ENCODE results near the gene TMEM175.
"Not testable (repeated sequence)": the region's sequence is repeated elsewhere in the genome, so short reads cannot be mapped to it uniquely, and the experiment has no call there.

The TMEM175 gene

GRCh38 chr4:918591-918990, 13.7 kb upstream of the TMEM175 start:
- DNase-seq = not testable (repeated sequence)

GRCh38 chr4:919004-919680, 13.1 kb upstream of the TMEM175 start:
- not testable (repeated sequence) for DNase-seq

- no peak for DNase-seq
These were observed 10.4 kb upstream of the TMEM175 start for GRCh38 chr4:921830-922331.

GRCh38 chr4:924107-925096, 7.9 kb upstream of the TMEM175 start:
- no peak for DNase-seq

- no peak for DNase-seq
These were observed 7.1 kb upstream of the TMEM175 start for GRCh38 chr4:925171-925570.

- DNase-seq = no peak
These were observed 6.3 kb upstream of the TMEM175 start for GRCh38 chr4:925771-926500.

- no peak for DNase-seq
These were observed 5.7 kb upstream of the TMEM175 start for GRCh38 chr4:926538-926937.

GRCh38 chr4:927566-927965, 4.7 kb upstream of the TMEM175 start:
- not testable (repeated sequence) for DNase-seq

GRCh38 chr4:929096-929765, 3.0 kb upstream of the TMEM175 start:
- DNase-seq = no peak

- DNase-seq = no peak
These were observed 2.2 kb upstream of the TMEM175 start for GRCh38 chr4:930028-930551.

GRCh38 chr4:930827-931193, 1.4 kb upstream of the TMEM175 start:
- no peak for DNase-seq

- DNase-seq = no peak
These were observed 883 bp upstream of the TMEM175 start for GRCh38 chr4:931194-931959.

GRCh38 chr4:932713-933070, 432 bp downstream of the TMEM175 start:
- DNase-seq = no peak

- DNase-seq = not testable (repeated sequence)
These were observed 7.2 kb downstream of the TMEM175 start for GRCh38 chr4:939508-939907.

- DNase-seq = no peak
These were observed 13.2 kb downstream of the TMEM175 start for GRCh38 chr4:945274-946102.

GRCh38 chr4:946103-946450, 13.8 kb downstream of the TMEM175 start:
- DNase-seq = no peak

- no peak for DNase-seq
These were observed 14.5 kb downstream of the TMEM175 start for GRCh38 chr4:946517-947471.

GRCh38 chr4:947491-947971, 15.3 kb downstream of the TMEM175 start:
- DNase-seq = no peak
